Measurements from ENCODE around the gene TP63.

DNA sequence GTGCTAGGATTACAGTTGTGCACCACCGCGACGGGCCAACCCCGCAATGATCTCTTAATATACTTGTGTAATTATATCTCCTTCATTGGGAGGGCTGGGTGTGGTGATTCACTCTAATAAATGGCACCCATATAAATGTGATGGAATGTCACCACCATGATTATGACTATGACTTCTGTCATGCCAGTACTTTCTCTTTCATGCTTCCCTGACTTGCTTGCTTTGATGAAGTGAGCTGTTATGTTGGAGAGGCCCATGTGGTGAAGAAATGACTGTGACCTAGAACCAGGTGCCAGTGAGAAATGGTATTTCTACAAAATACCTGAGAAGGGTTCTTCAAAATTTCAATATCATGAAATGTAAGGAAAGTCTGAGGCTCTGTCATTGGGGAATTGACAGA lies 24.4 kb upstream of the TP63 start:
- TF ChIP-seq, protein P1, sequence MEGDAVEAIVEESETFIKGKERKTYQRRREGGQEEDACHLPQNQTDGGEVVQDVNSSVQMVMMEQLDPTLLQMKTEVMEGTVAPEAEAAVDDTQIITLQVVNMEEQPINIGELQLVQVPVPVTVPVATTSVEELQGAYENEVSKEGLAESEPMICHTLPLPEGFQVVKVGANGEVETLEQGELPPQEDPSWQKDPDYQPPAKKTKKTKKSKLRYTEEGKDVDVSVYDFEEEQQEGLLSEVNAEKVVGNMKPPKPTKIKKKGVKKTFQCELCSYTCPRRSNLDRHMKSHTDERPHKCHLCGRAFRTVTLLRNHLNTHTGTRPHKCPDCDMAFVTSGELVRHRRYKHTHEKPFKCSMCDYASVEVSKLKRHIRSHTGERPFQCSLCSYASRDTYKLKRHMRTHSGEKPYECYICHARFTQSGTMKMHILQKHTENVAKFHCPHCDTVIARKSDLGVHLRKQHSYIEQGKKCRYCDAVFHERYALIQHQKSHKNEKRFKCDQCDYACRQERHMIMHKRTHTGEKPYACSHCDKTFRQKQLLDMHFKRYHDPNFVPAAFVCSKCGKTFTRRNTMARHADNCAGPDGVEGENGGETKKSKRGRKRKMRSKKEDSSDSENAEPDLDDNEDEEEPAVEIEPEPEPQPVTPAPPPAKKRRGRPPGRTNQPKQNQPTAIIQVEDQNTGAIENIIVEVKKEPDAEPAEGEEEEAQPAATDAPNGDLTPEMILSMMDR (IDR thresholded peaks at IDR 0.05; ENCODE audit: extremely low read depth in 1 of 2, insufficient read depth in 1 of 2, low read depth in 1 of 2, low read length in 2 of 2): no peak
- TF ChIP-seq POLR2A (IDR thresholded peaks at IDR 0.05; ENCODE audit: low read depth, low read length): no peak

Data from endothelial cell of umbilical vein (primary cell).